Endothelial cell of hepatic sinusoid (primary cell): ENCODE measurements around the gene MTCH1.
"Not testable (repeated sequence)": the region's sequence is repeated elsewhere in the genome, so short reads cannot be mapped to it uniquely, and the experiment has no call there.

ENCODE experiments used
- in situ Hi-C: cut with HindIII; loops from 2 replicates; pipeline ENCODE4 v1.10.0; 2017; ENCODE audit warnings: low sequenced_read_pairs

MTCH1 gene

GRCh38 chr6:36955671-36956445 lies 30.1 kb downstream of the MTCH1 start:
- in situ Hi-C loops: no loop called here

GRCh38 chr6:36955136-36955535 lies 30.9 kb downstream of the MTCH1 start:
- in situ Hi-C loops: no loop called here

GRCh38 chr6:36954262-36954931 lies 31.6 kb downstream of the MTCH1 start, which contains the start of gene PI16:
PI16 (plus strand) TSS chr6:36954738; CDS start chr6:36954761, 23 bp downstream.
- in situ Hi-C loops: no loop called here

GRCh38 chr6:36953931-36954261 lies 32.1 kb downstream of the MTCH1 start:
- in situ Hi-C loops: no loop called here

- in situ Hi-C loops: no loop called here
Measured at GRCh38 chr6:36949636-36950035, 36.4 kb downstream of the MTCH1 start.

- in situ Hi-C loops: not testable (repeated sequence)
Measured at GRCh38 chr6:36949076-36949475, 36.9 kb downstream of the MTCH1 start.

GRCh38 chr6:36947570-36948351 lies 38.2 kb downstream of the MTCH1 start:
- in situ Hi-C loops: no loop called here

- in situ Hi-C loops: no loop called here
Measured at GRCh38 chr6:36946526-36946925, 39.5 kb downstream of the MTCH1 start.

GRCh38 chr6:36945301-36945700 lies 40.7 kb downstream of the MTCH1 start:
- in situ Hi-C loops: no loop called here

GRCh38 chr6:36944650-36945049 lies 41.3 kb downstream of the MTCH1 start:
- in situ Hi-C loops: no loop called here

- in situ Hi-C loops: not testable (repeated sequence)
Measured at GRCh38 chr6:36942329-36942728, 43.7 kb downstream of the MTCH1 start.

GRCh38 chr6:36941561-36941960 lies 44.4 kb downstream of the MTCH1 start:
- in situ Hi-C loops: not testable (repeated sequence)

GRCh38 chr6:36940027-36940426 lies 46.0 kb downstream of the MTCH1 start:
- in situ Hi-C loops: no loop called here

- in situ Hi-C loops: not testable (repeated sequence)
Measured at GRCh38 chr6:36939005-36939404, 47.0 kb downstream of the MTCH1 start.

- in situ Hi-C loops: no loop called here
Measured at GRCh38 chr6:36938536-36938935, 47.5 kb downstream of the MTCH1 start.

GRCh38 chr6:36937896-36938295 lies 48.1 kb downstream of the MTCH1 start:
- in situ Hi-C loops: no loop called here

- in situ Hi-C loops: no loop called here
Measured at GRCh38 chr6:36936824-36937223, 49.2 kb downstream of the MTCH1 start.

- in situ Hi-C loops: no loop called here
Measured at GRCh38 chr6:36934901-36935300, 51.1 kb downstream of the MTCH1 start.

- in situ Hi-C loops: no loop called here
Measured at GRCh38 chr6:36933519-36933918, 52.5 kb downstream of the MTCH1 start.

- in situ Hi-C loops: no loop called here
Measured at GRCh38 chr6:36933102-36933501, 52.9 kb downstream of the MTCH1 start.

- in situ Hi-C loops: no loop called here
Measured at GRCh38 chr6:36930483-36930882, 55.5 kb downstream of the MTCH1 start.

GRCh38 chr6:36929607-36930006 lies 56.4 kb downstream of the MTCH1 start:
- in situ Hi-C loops: no loop called here
